Measurements from ENCODE around the gene KAT6B. TPM values are rescaled to one million over a fixed set of nuclear protein-coding genes. Genes with fewer than 3 reads are reported as not detected.

KAT6B gene
- total and polyA plus RNA-seq, 4 donors, result 5.0 to 161 (median 21.0) TPM

GRCh38 chr10:74889662-74889998, 63.2 kb downstream of the KAT6B start:
- Histone ChIP-seq H3K9me3 (ENCODE audit: control insufficient read depth in 4 of 4, insufficient read depth in 3 of 4, low read length in 3 of 4) (no peaks in the 10 kb centered on the region), H3K36me3 (ENCODE audit: control insufficient read depth in 4 of 4, insufficient read depth in 4 of 4, low read length in 4 of 4) (no peaks in the 10 kb centered on the region), H3K27ac (ENCODE audit: low read depth in 1 of 2, low read length in 1 of 2) (no peak overlapping the region), H3K4me3 (no peak overlapping the region), H3K4me1 (ENCODE audit: control insufficient read depth in 5 of 5, insufficient read depth in 5 of 5, low read length in 5 of 5) (peaks cover 0 to 13% (median 2%) of the 10 kb centered on the region in 5 donors), H3K9ac (ENCODE audit: insufficient read depth in 1 of 2, low read length in 2 of 2) (no peak overlapping the region), H3K27me3 (ENCODE audit: control insufficient read depth in 3 of 3, insufficient read depth in 3 of 3, low read length in 2 of 3) (no peaks in the 10 kb centered on the region)
- TF ChIP-seq, protein P1, sequence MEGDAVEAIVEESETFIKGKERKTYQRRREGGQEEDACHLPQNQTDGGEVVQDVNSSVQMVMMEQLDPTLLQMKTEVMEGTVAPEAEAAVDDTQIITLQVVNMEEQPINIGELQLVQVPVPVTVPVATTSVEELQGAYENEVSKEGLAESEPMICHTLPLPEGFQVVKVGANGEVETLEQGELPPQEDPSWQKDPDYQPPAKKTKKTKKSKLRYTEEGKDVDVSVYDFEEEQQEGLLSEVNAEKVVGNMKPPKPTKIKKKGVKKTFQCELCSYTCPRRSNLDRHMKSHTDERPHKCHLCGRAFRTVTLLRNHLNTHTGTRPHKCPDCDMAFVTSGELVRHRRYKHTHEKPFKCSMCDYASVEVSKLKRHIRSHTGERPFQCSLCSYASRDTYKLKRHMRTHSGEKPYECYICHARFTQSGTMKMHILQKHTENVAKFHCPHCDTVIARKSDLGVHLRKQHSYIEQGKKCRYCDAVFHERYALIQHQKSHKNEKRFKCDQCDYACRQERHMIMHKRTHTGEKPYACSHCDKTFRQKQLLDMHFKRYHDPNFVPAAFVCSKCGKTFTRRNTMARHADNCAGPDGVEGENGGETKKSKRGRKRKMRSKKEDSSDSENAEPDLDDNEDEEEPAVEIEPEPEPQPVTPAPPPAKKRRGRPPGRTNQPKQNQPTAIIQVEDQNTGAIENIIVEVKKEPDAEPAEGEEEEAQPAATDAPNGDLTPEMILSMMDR (IDR thresholded peaks at IDR 0.05; ENCODE audit: control extremely low read depth, extremely low read depth), result no peak
- DNase-seq, result no peak
- ATAC-seq (ENCODE audit: insufficient read depth, low FRiP score), result no peak

DNA sequence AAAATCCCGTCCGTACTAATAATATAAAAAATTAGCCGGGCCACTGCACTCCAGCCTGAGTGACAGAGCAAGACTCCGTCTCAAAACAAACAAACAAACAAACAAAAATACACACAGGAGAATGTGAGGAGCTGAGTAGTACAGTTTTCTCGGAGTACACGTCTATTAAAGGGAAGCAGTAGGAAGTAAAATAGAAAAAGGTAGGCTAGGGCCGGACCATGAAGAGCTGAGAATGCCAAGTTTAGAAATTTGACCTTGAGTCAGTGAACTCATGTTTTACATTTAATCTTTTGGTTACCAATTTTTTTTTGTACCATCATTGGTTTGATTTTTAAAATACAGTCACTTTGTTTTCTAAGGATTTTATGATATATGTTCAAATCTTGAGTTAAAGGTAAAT, 64.1 kb downstream of the KAT6B start:
- TF ChIP-seq, protein P1 (IDR thresholded peaks at IDR 0.05; ENCODE audit: control extremely low read depth, extremely low read depth), result no peak

GRCh38 chr10:74891053-74891452, 64.7 kb downstream of the KAT6B start:
- no peak for DNase-seq

More for the DNA sequence above, 64.1 kb downstream of the KAT6B start:
- Histone ChIP-seq H3K36me3 (ENCODE audit: control insufficient read depth in 4 of 4, insufficient read depth in 4 of 4, low read length in 4 of 4) (peaks cover 0 to under 1% (median 0%) of the 10 kb centered on the region in 4 donors), H3K4me1 (ENCODE audit: control insufficient read depth in 5 of 5, insufficient read depth in 5 of 5, low read length in 5 of 5) (peaks cover 0 to 13% (median 2%) of the 10 kb centered on the region in 5 donors), H3K9ac (ENCODE audit: insufficient read depth in 1 of 2, low read length in 2 of 2) (no peak overlapping the region), H3K9me3 (ENCODE audit: control insufficient read depth in 4 of 4, insufficient read depth in 3 of 4, low read length in 3 of 4) (no peaks in the 10 kb centered on the region), H3K4me3 (no peak overlapping the region), H3K27me3 (ENCODE audit: control insufficient read depth in 3 of 3, insufficient read depth in 3 of 3, low read length in 2 of 3) (no peaks in the 10 kb centered on the region), H3K27ac (ENCODE audit: low read depth in 1 of 2, low read length in 1 of 2) (peak overlapping the region in 1 of 2 donors; percentile 56)
- no peak for ATAC-seq (ENCODE audit: insufficient read depth, low FRiP score)
- DNase-seq, result no peak
- WGBS, 2 donors, result 91 to 94% methylated on average over 7 of the region's 7 CpGs

More at GRCh38 chr10:74891053-74891452, 64.7 kb downstream of the KAT6B start:
- H3K36me3 ChIP-seq (ENCODE audit: control insufficient read depth in 4 of 4, insufficient read depth in 4 of 4, low read length in 4 of 4), result peaks cover 0 to 3% (median 0%) of the 10 kb centered on the region in 4 donors
- TF ChIP-seq, protein P1 (IDR thresholded peaks at IDR 0.05; ENCODE audit: control extremely low read depth, extremely low read depth), result no peak
- peak overlapping the region in 1 of 2 donors; percentile 41 for H3K27ac ChIP-seq (ENCODE audit: low read depth in 1 of 2, low read length in 1 of 2)
- H3K9me3 ChIP-seq (ENCODE audit: control insufficient read depth in 4 of 4, insufficient read depth in 3 of 4, low read length in 3 of 4), result no peaks in the 10 kb centered on the region
- H3K27me3 ChIP-seq (ENCODE audit: control insufficient read depth in 3 of 3, insufficient read depth in 3 of 3, low read length in 2 of 3), result no peaks in the 10 kb centered on the region
- no peak overlapping the region for H3K9ac ChIP-seq (ENCODE audit: insufficient read depth in 1 of 2, low read length in 2 of 2)
- ATAC-seq (ENCODE audit: insufficient read depth, low FRiP score), result no peak
- peaks cover 0 to 13% (median 4%) of the 10 kb centered on the region in 5 donors for H3K4me1 ChIP-seq (ENCODE audit: control insufficient read depth in 5 of 5, insufficient read depth in 5 of 5, low read length in 5 of 5)
- 64 to 83% methylated on average over 2 of the region's 2 CpGs for WGBS, 2 donors
- H3K4me3 ChIP-seq, result no peak overlapping the region

Measured in lung (tissue), 12 donors.